ENCODE results near the gene ETV1. TPM values are rescaled to one million over a fixed set of nuclear protein-coding genes. Genes with fewer than 3 reads are reported as not detected.

The ETV1 gene
- total RNA-seq, 1 experiment from 2014 or later: 68.5 TPM

DNA sequence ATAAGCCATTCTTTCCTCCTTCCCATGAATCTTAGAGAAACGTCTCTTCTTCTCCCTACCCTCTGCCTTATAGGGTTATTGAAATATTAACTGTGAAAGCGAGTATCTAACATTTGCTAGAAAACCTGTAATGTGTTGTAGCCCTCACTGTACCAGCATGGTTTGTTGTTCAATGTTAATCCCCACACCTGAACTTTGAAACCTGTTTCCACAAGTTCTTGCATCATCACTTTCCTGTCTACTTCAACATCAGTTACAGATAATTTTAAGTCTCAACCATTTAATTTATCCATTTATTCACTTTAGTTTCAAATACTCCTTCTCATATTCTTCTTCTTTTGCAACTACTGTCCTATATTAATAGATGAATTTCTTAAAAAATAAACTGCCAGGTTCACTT lies 148.2 kb downstream of the ETV1 start:
- Histone ChIP-seq H2BK20ac (ENCODE audit: low read depth, low read length, poor library complexity, severe bottlenecking) (no peak overlapping the region), H3K9me3 (ENCODE audit: control insufficient read depth, low read depth, low read length) (no peaks in the 10 kb centered on the region), H2AFZ (ENCODE audit: low read length) (no peak overlapping the region), H3K27me3 (ENCODE audit: insufficient read depth, low read length) (no peaks in the 10 kb centered on the region), H3K23ac (ENCODE audit: insufficient read length, low read depth, low read length) (no peak overlapping the region), H3K27ac (ENCODE audit: insufficient read length, low read depth, low read length) (no peak overlapping the region), H3K18ac (ENCODE audit: insufficient read length, low read depth, low read length) (no peak overlapping the region), H3K14ac (ENCODE audit: insufficient read depth, low read length) (no peak overlapping the region), H3K79me1 (ENCODE audit: insufficient read depth, low read depth, low read length, poor library complexity, severe bottlenecking) (no peaks in the 10 kb centered on the region), H3K56ac (ENCODE audit: insufficient read length, low read depth, low read length) (no peak overlapping the region), H3K23me2 (ENCODE audit: insufficient read length, low read depth, low read length, poor library complexity, severe bottlenecking) (no peaks in the 10 kb centered on the region), H2AK5ac (ENCODE audit: insufficient read length, low read length) (no peak overlapping the region), H2BK12ac (ENCODE audit: insufficient read length, low read depth, low read length) (no peak overlapping the region), H2BK5ac (ENCODE audit: insufficient read length, low read length) (no peak overlapping the region), H3K9ac (ENCODE audit: extremely low read depth, insufficient read length, low read length) (no peak overlapping the region), H4K5ac (ENCODE audit: insufficient read length, low read depth, low read length) (no peak overlapping the region), H2BK120ac (ENCODE audit: low read depth, low read length, poor library complexity, severe bottlenecking) (no peak overlapping the region), H3K4me2 (ENCODE audit: insufficient read depth, insufficient read length, low read length) (no peak overlapping the region), H4K91ac (ENCODE audit: insufficient read length, low read depth, low read length) (no peak overlapping the region), H4K8ac (replicated peaks; ENCODE audit: insufficient read length, low read depth, low read length) (no peak overlapping the region), H3K4ac (ENCODE audit: low read depth, low read length) (no peak overlapping the region), H3K79me2 (ENCODE audit: insufficient read depth, low read length) (no peaks in the 10 kb centered on the region), H3T11ph (ENCODE audit: low read length) (no peak overlapping the region), H3K4me1 (ENCODE audit: insufficient read depth, low read length) (no peaks in the 10 kb centered on the region), H2BK15ac (ENCODE audit: low read depth, low read length) (no peak overlapping the region), H4K20me1 (ENCODE audit: control insufficient read depth, insufficient read depth, insufficient read length) (no peaks in the 10 kb centered on the region)
- H3K27me3 Mint-ChIP-seq (ENCODE audit: low read depth): no peaks in the 10 kb centered on the region
- H3K27ac Mint-ChIP-seq: no peak overlapping the region
- no CpG with 5 or more reads among the region's 2 CpGs for WGBS (ENCODE audit: extremely low coverage, insufficient read length, low lambda C conversion rate)
- no peak for DNase-seq
- H3K9me3 Mint-ChIP-seq: no peaks in the 10 kb centered on the region
- H3K4me3 Mint-ChIP-seq: no peak overlapping the region
- peaks cover 30% of the 10 kb centered on the region in 2 experiments for H3K4me1 Mint-ChIP-seq
- no peaks in the 10 kb centered on the region for H3K36me3 Mint-ChIP-seq (ENCODE audit: insufficient read depth in 1 of 3, low read depth in 3 of 3)
- TF ChIP-seq CTCF (conservative IDR thresholded peaks at IDR 0.05): no peak
